Measurements from ENCODE around the gene ARHGAP22.

- no peak for TF ChIP-seq CTCF (IDR thresholded peaks at IDR 0.05)
- no peak for TF ChIP-seq EP300 (IDR thresholded peaks at IDR 0.05)
Measured at GRCh38 chr10:48404646-48405045, 200.2 kb downstream of the ARHGAP22 start.
